CD4-positive, alpha-beta T cell treated with Interleukin-4 for 1 hour (primary cell): ENCODE results near the gene HS2ST1.
"Not testable (repeated sequence)": the region's sequence is repeated elsewhere in the genome, so short reads cannot be mapped to it uniquely, and the experiment has no call there.

Experiments
- DNase-seq, 2 donors: peaks; one replicate each; pipeline ENCODE4 v3.0.0-alpha.2; 2020 to 2022

HS2ST1 gene

GRCh38 chr1:86975993-86976550 is 61.6 kb downstream of the HS2ST1 start:
- DNase-seq: no peak

- no peak for DNase-seq
These were observed 62.2 kb downstream of the HS2ST1 start for GRCh38 chr1:86976664-86977063.

DNA sequence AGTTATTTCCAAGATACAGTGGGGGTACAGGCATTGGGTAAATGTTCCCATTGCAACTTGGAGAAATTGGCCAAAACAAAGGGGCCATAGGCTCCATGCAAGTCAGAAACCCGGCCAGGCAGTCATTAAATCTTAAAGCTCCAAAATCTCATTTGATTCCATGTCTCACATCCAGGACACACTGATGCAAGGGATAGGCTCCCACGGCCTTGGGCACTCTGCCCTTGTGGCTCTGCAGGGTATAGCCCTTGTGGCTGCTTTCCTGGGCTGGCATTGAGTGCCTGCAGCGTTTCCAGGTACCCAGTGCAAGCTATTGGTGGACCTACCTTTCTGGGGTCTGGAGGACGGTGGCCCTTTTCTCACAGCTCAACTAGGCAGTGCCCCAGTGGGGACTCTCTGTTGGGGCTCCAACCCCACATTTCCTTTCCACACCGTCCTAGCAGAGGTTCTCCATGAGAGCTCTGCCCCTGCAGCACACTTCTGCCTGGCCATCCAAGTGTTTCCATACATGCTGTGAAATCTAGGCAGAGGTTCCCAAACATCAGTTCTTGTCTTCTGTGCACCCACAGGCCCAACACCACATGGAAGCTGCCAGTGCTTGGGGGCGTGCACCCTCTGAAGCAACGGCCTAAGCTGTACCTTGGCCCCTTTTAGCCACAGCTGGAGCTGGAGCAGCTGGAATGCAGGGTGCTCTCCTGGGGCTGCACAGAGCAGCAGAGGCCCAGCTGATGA is 67.2 kb downstream of the HS2ST1 start:
- DNase-seq: no peak

- DNase-seq: not testable (repeated sequence)
These were observed 69.2 kb downstream of the HS2ST1 start for GRCh38 chr1:86983677-86984076.

- DNase-seq: no peak
These were observed 73.0 kb downstream of the HS2ST1 start for GRCh38 chr1:86987446-86987845.

GRCh38 chr1:86988835-86989234 is 74.4 kb downstream of the HS2ST1 start:
- no peak for DNase-seq

DNA sequence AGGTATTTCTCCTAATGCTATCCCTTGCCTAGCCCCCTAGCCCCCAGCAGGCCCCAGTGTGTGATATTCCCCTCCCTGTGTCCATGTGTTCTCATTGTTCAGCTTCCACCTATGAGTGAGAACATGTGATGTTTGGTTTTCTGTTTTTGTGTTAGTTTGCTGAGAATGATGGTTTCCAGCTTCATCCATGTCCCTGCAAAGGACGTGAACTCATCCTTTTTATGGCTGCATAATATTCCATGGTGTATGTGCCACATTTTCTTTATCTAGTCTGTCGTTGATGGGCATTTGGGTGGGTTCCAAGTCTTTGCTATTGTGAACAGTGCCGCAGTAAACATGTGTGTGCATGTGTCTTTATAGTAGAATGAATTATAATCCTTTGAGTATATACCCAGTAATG is 75.3 kb downstream of the HS2ST1 start:
- DNase-seq: not testable (repeated sequence)

- no peak for DNase-seq
These were observed 76.4 kb downstream of the HS2ST1 start for GRCh38 chr1:86990826-86991225.

GRCh38 chr1:86991549-86992186 is 77.2 kb downstream of the HS2ST1 start:
- DNase-seq: no peak

GRCh38 chr1:86992861-86993260 is 78.4 kb downstream of the HS2ST1 start:
- no peak for DNase-seq

- DNase-seq: no peak
These were observed 79.0 kb downstream of the HS2ST1 start for GRCh38 chr1:86993269-86993985.

DNA sequence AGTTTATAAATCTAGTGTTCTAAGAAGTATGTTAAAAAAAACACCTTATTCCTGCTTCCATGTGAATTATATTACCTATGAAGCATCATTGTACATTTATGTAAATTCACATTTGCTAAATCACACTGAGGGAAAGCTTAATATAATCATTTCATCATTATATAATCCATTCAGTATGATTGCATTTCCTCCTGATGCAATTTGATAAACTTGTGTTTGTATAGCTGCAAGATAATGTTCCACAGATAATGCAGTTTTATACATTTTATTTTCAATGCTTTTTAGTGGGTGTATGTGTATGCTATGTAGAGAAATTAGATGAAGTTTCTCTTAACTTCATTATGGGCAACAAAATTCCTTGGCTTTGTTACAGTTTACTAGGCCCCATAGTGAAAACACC is 79.6 kb downstream of the HS2ST1 start:
- DNase-seq: no peak

DNA sequence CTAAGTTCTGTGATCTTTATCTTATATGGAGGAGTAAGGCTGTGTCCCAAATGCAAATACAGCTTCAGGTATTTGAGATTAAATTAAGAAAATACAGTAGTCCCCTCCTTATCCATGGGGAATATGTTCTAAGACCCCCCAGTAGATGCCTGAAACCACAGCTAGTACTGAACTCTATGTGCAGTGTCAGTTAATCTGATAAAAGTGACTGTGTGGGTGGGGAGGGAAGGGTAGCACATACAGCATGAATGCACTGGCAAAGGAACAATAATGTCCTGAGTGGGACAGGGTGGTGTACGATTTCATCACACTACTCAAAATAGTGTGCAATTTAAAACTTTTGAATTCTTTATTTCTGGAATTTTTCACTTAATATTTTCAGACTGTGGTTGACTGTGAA is 83.1 kb downstream of the HS2ST1 start:
- no peak for DNase-seq

GRCh38 chr1:86998280-86998679 is 83.8 kb downstream of the HS2ST1 start:
- DNase-seq: no peak

DNA sequence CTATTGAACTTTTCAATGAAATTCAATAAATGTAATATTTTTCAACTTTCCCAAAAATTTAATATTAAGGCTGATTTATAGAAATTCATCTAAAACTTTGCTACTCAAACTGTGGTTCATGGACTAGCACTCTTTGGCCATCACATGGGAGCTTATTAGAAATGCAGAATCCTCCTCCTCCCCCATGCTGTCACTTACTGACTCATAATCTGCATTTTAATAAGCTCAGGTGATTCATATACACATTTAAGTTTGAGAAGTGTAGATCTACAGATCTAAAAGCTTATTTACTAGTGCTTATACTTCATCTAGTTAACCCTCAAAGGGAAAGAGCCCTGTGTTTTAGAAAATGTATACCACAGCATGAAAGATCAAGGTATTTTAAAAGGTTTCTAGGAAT is 84.3 kb downstream of the HS2ST1 start:
- DNase-seq: no peak

GRCh38 chr1:87000460-87000859 is 86.0 kb downstream of the HS2ST1 start:
- DNase-seq: no peak

- no peak for DNase-seq
These were observed 90.4 kb downstream of the HS2ST1 start for GRCh38 chr1:87004857-87005256.

GRCh38 chr1:87007323-87007722 is 92.9 kb downstream of the HS2ST1 start:
- DNase-seq: no peak

DNA sequence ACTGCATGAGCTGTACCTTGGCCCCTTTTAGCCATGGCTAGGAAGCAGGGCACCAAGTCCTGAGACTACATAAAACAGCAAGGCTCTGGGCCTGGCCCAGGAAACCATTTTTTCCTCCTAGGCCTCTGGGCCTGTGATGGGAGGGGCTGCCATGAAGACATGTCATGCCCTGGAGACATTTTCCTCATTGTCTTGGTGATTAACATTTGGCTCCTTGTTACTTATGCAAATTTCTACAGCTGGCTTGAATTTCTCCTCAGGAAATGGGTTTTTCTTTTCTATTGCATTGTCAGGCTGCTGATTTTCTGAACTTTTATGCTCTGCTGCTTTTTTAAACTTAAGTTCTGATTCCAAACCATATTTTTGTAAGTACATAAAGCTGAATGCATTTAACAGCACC is 99.0 kb downstream of the HS2ST1 start:
- DNase-seq: not testable (repeated sequence)

- DNase-seq: no peak
These were observed 103.7 kb downstream of the HS2ST1 start for GRCh38 chr1:87017998-87018672.

DNA sequence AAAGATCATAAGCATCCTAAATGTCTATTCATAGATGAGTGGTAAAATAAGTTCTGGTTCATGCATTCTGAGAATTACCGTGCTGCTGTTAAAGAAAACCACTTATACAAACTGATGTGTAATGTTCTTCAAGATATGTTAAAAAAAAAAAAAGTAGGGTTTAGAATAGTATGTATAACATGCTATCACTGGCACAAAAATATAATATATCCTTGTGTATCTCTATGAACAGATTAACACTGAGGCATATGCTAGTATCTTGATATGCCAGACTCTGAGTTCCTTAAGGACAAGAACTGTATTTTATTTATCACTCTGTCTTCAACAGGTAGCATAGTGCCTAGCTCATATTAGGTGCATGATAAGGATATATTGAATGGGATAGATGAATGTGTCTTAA is 108.9 kb downstream of the HS2ST1 start:
- no peak for DNase-seq

DNA sequence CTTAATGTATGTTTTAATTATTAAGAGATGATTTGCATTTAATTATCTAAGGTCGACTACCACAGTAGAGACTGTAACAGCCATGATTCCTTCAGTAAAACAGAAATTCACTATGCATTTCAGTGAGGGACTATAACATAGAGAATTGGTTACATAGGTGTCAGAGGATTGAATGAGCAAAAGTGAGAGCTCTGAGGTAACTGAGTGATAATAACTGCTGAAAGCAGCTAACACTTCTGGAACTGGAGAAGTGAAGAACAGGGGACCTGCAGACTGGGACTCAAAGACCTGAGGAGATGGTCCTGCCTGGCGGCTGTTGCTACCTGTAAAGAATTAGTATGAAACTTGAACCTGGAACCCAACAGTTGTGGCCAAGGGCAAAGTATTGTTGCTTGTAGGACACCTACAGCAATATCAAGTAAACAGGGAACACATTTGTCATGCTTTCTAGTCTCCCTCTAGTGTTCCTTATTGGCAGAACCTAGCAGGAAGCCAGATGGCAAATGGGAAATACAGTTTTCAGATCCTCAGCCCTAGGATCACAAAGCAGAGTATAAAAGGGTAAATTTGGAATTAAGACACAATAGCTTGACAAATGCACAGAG is 110.6 kb downstream of the HS2ST1 start:
- peak in 1 of 2 donors; percentile 17 for DNase-seq

- DNase-seq: not testable (repeated sequence)
These were observed 113.1 kb downstream of the HS2ST1 start for GRCh38 chr1:87027561-87027960.
